ENCODE results near the gene DLL3. TPM values are rescaled to one million over a fixed set of nuclear protein-coding genes. Genes with fewer than 3 reads are reported as not detected.

The DLL3 gene
- total RNA-seq, 1 donor from 2014 or later: not detected

DNA sequence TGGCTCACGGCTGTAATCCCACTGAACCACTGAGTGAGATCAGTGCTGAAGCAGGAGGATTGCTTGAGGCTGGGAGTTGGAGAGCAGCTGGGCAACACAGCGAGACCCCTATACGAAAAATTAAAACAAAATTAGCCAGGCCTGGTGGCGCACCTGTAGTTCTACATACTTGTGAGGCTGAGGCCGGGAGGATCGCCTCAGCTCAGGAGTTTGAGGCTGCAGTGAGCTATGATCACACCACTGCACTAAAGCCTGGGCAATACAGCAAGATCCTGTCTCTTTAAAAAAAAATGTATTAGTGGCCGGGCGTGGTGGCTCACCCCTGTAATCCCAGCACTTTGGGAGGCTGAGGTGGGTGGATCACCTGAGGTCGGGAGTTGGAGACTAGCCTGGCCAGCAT lies 9.9 kb downstream of the DLL3 start:
- DNase-seq (ENCODE audit: missing footprints) (no peak), ATAC-seq (no peak)
- intact Hi-C loops (cut with DNase I): no loop called here

DNA sequence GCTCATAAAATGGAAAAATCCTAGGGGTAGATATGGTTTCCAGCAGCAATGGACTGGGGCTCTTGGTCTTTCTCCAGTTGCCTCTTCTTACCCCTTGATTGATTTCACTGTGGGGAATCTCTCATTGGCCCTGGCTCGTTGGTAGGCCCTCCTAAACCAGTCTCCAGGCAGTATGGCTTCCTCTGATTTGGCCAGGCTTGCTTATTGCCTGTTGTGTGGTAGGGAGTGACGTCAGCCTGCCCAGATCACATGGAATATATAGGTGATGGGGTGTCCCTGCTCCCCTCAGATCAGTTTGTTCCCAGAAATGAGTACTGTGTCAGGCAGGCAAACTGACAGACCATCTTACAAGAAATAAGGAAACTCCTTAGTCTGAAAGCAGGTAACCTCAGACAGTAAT lies 10.5 kb downstream of the DLL3 start:
- intact Hi-C loops (cut with DNase I): no loop called here
- no peak for ATAC-seq

DNA sequence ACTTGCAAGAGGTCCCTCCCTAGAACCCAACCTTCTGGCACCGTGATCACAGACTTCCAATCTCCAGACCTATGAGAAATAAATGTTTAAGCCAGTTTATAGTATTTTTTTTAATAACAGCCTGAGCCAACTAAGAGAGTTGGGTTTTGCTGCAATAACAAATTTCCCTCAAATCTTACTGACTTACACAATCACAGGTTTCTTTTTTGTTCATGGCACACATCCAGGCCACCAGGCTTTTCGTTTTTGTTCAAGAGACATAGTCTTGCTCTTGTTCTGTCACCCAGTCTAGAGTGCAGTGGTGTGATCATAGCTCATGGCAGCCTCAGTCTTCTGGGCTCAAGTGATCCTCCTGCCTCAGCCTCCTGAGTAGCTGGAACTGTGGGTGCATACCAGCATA lies 14.2 kb downstream of the DLL3 start:
- DNase-seq (ENCODE audit: missing footprints): no peak

More for the DNA sequence above, 10.5 kb downstream of the DLL3 start:
- no peak for DNase-seq (ENCODE audit: missing footprints)

DNA sequence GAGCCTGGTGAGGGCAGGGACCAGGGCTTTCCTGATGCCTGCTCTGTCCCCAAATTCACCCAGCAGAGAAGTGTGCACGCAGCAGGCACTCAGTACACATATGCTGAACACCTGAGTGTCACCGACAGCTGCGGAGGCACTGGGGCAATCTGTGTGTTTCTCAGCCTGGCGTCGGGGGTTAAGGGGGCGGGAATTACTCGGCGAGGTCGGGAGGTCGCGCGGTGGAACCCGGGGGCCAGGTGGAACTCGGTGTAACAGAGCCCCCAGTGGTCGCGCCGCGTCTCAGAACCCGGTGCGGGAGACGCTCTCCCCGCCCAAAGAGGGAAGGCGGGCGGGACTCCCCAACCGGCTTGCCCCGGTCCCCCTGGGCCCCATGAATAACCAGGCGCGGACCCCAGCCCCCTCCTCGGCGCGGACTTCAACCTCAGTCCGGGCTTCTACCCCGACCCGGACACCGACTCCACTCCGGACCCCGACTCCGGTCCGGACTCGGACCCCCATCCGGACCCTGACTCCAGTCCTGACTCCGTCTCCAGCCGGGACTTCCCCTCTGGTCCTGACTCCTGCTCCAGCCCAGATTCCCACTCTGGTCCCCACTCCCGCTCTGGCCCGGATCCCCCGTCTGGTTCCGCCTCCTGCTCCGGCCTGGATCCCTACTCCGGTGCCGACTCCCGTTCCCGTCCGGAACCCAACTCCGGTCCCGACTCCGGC lies 16.2 kb downstream of the DLL3 start, which contains the start of gene SELENOV:
TSS of gene SELENOV (plus strand) at position 300 of the 711 bp plus-strand sequence. CDS start at position 374, 74 bp downstream.
- intact Hi-C loops (cut with DNase I): no loop called here
- ATAC-seq (no peak), DNase-seq (ENCODE audit: missing footprints) (no peak)

More for the DNA sequence above, 14.2 kb downstream of the DLL3 start:
- intact Hi-C loops (cut with DNase I): no loop called here
- no peak for ATAC-seq

DNA sequence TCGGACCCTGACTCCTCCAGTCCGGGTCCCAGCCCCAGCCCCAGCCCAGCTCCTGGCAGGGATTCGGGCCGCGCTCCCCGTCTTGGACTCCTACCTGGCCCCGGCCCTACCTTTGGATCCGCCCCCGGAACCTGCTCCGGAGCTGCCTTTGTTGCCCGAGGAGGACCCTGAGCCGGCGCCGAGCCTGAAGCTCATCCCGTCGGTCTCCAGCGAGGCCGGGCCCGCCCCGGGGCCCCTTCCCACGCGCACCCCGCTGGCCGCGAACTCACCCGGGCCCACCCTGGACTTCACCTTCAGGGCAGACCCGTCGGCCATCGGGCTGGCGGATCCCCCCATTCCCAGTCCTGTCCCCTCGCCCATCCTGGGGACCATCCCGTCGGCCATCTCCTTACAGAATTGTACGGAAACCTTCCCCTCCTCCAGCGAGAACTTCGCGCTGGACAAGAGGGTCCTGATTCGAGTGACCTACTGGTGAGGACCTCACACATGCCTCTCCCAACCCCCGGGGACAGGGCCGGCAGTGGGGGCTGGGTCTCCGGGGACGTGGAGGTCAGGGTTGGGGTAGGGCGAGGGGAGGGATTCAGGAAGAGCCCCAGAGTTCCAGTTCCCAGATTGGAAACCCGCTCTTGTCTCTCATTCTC lies 16.9 kb downstream of the DLL3 start:
- ATAC-seq (no peak), DNase-seq (ENCODE audit: missing footprints) (no peak)
- intact Hi-C loops (cut with DNase I): no loop called here

DNA sequence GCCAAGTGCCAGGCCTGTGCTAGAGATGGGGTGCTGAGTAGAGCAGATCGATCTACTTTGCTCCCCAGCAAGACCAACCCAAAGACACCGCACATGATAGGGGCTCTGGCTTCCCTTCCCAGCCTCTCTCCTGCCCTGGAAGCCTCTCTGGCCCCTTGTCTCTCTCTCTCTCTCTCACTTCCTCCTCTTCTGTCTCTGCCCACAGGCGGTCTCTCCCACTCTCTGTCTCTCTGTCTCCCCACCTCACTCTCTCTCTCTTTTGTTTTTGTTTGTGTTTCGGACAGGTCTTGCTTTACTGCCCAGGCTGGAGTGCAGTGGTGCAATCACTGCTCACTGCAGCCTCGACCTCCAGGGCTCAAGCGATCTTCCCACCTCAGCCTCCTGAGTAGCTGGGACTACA lies 17.5 kb downstream of the DLL3 start:
- intact Hi-C loops (cut with DNase I): no loop called here
- ATAC-seq (no peak), DNase-seq (ENCODE audit: missing footprints) (no peak)

DNA sequence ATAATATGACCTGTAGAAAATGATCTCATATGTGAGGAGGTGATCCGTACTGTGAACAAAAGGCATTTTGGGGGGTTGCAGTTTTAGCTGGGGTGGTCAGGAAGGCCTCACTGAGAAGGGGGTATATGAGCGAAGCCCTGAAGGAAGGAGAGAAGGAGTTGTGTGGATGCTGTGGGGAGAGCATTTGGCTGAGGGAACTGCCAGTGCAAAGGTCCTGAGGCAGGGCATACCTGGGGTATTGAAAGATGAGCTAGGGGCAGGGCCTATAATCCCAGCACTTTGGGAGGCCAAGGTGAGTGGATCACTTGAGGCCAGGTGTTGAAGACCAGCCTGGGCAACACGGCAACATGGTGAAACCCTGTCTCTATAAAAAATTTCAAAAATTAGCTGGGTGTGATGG lies 18.7 kb downstream of the DLL3 start:
- intact Hi-C loops (cut with DNase I): no loop called here
- ATAC-seq: no peak
- no peak for DNase-seq (ENCODE audit: missing footprints)

DNA sequence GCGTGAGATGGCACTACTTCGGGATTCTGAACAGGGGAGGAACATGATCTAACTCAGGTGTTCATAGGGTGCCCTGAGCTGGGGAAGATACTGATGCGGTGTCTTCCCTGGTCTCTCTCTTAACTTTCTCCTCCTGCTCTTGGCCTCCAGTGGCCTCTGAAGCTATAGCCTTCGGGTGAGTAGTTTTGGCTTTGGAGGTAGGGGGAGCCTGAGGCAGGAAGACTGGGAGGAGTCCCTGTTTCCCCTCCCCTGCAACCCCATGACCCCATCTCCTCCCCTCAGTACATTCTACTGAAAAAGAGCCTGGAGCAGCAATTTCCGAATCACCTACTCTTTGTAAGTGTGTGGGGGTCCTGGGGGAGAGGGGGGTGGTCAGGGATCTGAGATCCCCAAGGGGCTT lies 19.7 kb downstream of the DLL3 start:
- intact Hi-C loops (cut with DNase I): no loop called here
- ATAC-seq (no peak), DNase-seq (ENCODE audit: missing footprints) (no peak)

DNA sequence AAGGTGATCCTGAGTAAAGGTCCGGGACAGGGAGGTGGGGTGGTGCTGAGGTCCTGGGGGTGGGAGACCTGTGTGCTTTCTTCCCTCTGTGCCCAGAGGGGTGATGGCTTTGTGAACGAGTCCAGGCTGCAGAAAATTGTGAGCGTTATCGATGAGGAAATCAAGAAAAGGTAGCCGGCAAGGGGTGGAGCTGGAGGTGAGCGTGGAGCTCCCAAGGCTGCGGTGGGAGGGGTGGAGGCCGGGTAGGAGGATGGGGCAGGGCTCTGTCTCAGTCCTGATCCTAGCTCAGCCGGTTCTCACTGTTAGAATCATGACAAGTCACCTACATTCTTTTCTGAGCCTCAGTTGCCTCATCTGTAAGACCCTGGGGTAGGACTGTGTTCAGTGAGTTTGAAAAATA lies 20.2 kb downstream of the DLL3 start:
- DNase-seq (ENCODE audit: missing footprints) (no peak), ATAC-seq (no peak)
- intact Hi-C loops (cut with DNase I): no loop called here

DNA sequence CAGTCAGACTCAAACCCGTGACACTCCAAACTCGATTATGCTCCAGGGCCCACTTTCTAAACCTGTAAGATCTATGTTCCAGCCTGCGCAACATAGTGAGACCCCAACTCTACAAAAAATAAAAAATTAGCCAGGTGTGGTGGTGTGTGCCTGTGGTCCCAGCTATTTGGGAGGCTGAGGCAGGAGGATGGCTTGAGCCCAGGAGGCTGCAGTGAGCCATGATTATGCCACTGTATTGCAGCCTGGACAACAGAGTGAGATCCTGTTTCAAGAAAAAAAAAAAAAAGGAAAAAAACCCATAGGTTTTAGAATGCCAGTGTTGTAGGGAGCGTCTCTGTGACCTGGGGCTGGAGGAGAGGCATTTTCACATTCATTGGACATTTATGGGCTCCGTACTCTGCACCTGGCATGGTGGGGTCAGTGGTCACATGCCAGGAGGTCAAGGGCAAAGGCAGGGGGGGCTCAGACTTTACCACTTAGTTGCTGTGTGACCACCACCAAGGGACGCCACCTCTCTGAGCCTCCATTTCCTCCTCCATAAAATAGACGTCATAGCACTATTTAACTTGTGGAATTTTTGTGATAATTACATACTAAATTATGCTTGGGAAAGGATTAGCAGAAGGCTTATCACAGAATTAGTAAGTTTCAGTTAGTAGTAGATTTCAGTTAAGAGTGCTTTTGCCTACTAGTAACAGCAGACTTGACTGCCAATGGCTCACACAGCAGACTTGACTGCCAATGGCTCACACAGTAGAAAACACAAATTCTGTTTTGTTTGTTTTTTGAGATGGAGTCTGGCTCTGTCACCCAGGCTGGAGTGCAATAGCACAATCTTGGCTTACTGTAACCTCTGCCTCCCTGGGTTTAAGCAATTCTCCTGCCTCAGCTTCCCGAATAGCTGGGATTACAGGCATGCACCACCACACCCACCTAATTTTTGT lies 22.1 kb downstream of the DLL3 start:
- ATAC-seq (no peak), DNase-seq (ENCODE audit: missing footprints) (no peak)
- intact Hi-C loops (cut with DNase I): no loop called here

DNA sequence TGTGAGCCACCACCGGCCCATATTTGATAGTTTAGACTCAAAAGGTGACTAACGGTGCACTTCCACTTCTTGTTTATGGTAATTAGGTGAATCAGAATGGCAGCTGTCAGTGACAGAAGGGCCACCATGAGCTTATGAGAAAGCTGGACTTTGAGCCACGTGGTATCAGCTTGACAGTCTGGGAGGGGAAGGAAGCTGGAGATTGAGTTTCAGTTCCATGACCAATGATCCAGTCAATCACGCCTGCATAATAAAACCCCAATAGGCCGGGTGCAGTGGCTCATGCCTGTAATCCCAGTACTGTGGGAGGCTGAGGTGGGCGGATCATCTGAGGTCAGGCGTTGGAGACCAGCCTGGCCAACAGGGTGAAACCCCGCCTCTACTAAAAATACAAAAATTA lies 25.7 kb downstream of the DLL3 start:
- no peak for ATAC-seq
- no peak for DNase-seq (ENCODE audit: missing footprints)
- intact Hi-C loops (cut with DNase I): no loop called here

DNA sequence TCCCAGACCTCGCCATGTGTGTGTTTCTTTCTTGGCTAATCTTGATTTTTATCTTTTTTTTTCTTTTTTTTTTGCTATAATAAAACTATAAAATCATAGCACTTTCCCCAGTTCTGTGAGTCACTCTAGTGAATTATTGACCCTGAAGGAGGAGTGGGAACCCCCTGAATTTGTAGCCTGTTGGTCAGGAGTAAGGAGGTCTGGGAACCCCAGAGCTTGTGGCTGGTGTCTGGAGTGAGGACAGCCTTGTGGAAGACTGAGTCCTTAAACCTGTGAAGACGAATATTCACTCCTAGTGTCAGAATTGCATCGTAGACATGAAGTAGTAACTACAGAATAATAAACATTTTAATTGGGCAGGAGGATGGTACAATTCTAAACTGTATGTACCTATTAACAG lies 26.5 kb downstream of the DLL3 start:
- no peak for DNase-seq (ENCODE audit: missing footprints)
- intact Hi-C loops (cut with DNase I): no loop called here
- no peak for ATAC-seq

DNA sequence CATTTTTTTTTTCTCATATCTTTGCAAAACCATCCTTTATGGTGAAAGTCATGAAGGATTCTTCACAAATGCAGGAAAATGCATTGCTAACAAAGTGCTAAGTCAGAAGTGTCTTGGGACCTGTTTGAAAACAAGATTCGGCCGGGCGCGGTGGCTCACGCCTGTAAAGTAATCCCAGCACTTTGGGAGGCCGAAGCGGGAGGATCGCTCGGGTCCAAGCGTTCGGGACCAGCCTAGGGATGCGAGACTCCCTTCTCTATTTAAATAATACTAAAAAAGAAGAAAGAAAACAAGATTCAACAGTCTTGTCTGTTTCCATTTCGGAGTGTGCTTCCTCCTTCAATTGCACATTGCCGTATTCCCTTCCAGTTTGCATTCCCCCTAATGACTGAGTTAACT lies 33.1 kb downstream of the DLL3 start:
- DNase-seq (ENCODE audit: missing footprints) (no peak), ATAC-seq (no peak)
- intact Hi-C loops (cut with DNase I): loop anchor here (1.0 to 10.0 kb wide), 6 partner anchors 58 to 407 kb away; partner anchors contain the start of genes FBL, PAK4, SAMD4B and SUPT5H

DNA sequence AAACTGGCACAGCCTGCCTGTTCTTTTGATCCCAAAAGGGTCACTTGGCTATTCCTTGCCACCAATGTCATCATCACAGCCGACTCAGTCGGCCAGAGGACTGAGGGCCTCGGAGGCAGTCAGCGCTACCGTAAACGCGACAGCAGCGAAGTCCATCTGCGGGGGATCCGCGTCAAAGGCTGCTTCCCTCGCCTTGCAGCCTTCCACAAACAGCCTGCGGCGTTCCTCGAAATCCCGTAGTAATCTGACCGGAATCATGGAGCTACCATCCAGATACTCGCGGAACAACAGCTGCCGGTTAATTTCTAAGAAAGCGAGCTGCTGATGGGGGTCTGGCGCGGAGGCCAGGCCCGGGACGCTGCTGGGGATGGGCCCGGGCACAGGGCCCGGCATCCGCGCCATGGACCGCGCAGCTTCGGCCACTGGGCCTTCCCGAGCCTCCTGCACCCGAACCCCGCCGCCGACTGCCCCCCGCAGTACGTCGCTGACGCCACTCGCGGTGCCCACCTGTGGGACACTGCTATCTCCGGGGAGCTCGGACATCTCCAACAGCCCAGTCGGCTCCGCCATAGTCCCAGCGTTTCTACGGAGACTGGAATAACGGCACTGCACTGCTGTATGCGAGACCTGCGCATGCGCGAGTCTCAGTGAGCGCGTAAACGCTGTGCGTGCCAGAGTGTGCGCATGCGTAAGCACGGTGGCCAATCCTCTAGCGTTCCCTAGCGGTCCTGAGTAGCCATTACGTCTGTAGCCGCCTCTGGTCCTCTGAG lies 33.7 kb downstream of the DLL3 start, which contains the start of gene EID2B:
TSS of gene EID2B (minus strand) at position 620 of the 770 bp plus-strand sequence. CDS start at position 570, 50 bp downstream.
- intact Hi-C loops (cut with DNase I): loop anchor here (1.0 to 10.0 kb wide), 6 partner anchors 58 to 408 kb away; partner anchors contain the start of genes FBL, PAK4, SAMD4B and SUPT5H
- ATAC-seq (peak; percentile 98), DNase-seq (ENCODE audit: missing footprints) (peak; percentile 99)

DNA sequence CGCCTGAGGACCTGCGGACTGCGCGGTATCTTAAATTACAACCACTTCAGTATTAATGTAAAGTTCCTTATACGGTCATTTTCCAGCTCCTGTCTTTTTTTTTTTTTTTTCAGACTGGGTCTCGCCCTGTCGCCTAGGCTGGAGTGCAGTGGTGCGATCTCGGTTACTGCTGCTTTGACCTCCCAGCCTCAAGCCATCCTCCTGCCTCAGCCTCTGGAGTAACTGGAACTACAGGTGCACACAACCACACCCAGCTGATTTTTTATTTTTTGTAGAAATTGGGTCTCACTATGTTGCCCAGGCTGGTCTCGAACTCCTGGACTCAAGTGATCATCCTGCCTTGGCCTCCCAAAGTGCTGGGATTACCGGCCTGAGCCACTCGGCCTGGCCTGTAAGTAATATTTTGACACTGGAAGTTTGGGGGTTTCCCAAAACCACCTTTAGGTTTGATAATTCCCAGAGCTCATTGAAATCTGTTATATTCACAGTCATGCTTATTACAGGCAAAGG lies 34.3 kb downstream of the DLL3 start:
- intact Hi-C loops (cut with DNase I): loop anchor here (5.0 to 10.0 kb wide), 5 partner anchors 88 to 408 kb away; partner anchors contain the start of genes FBL, PAK4, SAMD4B and SUPT5H
- DNase-seq (ENCODE audit: missing footprints) (no peak), ATAC-seq (peak; percentile 4)

DNA sequence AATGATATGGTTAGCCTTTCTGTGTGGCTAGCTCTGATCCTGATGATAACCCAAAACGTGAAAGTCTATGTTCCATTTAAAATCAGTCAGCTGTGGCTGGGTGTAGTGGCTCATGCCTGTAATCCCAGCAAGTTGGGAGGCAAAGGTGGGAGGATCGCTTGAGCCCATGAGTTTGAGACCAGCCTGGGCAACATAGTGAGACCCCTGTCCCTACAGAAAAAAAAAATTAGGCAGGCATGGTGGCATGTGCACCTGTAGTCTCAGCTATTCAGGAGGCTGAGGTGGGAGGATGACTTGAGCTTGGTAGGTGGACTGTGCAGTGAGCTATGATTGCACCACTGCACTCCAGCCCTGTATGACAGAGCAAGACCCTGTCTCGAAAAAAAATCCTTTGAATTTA lies 35.0 kb downstream of the DLL3 start:
- ATAC-seq (no peak), DNase-seq (ENCODE audit: missing footprints) (no peak)
- intact Hi-C loops (cut with DNase I): loop anchor here (5.0 to 10.0 kb wide), 5 partner anchors 89 to 409 kb away; partner anchors contain the start of genes FBL, PAK4, SAMD4B and SUPT5H

DNA sequence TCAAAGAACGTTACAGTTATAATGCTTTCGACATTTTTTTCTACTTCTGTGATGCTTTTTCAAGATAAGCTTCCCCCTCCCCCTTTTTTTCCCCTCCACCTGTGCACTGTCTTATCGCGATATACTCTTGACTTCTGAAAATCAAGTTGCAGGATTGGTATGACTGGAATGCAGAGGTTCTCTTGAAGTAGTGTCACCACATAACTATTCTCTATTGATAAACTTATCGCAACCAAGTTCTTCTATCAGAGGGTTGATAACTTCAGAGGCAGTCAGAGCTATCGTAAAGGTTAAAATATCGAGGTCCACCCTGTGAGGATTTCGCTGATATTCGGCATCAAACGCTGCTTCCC lies 40.4 kb downstream of the DLL3 start:
- intact Hi-C loops (cut with DNase I): loop anchor here (10.0 kb wide), 3 partner anchors 94 to 414 kb away; partner anchors contain the start of genes FBL, PAK4 and SUPT5H

More for the DNA sequence above, 40.4 kb downstream of the DLL3 start:
- DNase-seq (ENCODE audit: missing footprints) (no peak), ATAC-seq (no peak)
